ENCODE measurements around the gene POLR3A. TPM values are rescaled to one million over a fixed set of nuclear protein-coding genes. Genes with fewer than 3 reads are reported as not detected.

POLR3A gene
- total RNA-seq, 1 experiment from 2014 or later: 14.9 TPM

- no peaks in the 10 kb centered on the region for H3K9me2 ChIP-seq (ENCODE audit: insufficient read depth)
- no TSS peak for BruUV-seq (replicated peaks)
- no peaks in the 10 kb centered on the region for H4K20me1 ChIP-seq (ENCODE audit: insufficient read depth)
- ChIA-PET POLR2A (ENCODE audit: unreplicated experiment) (no interaction called here), CTCF (no interaction called here)
- intact Hi-C loops (cut with micrococcal nuclease; ENCODE audit: unreplicated experiment): no loop called here
- peaks cover 6% of the 10 kb centered on the region; the same call in 1 of the 2 replicates for H3F3A ChIP-seq (ENCODE audit: insufficient read depth, low read depth)
- DNase-seq: no peak
- H3K36me3 ChIP-seq (ENCODE audit: low read depth): no peaks in the 10 kb centered on the region
- no peak overlapping the region for H2AFZ ChIP-seq
- peaks cover 13% of the 10 kb centered on the region for H3K4me1 ChIP-seq (replicated peaks; ENCODE audit: insufficient read depth)
- no peak overlapping the region for H3K27ac ChIP-seq
- H3K4me2 ChIP-seq: no peak overlapping the region
- no peak for TF ChIP-seq CTCF (conservative IDR thresholded peaks at IDR 0.05)
- TF ChIP-seq EZH2 (IDR thresholded peaks at IDR 0.05; ENCODE audit: low read depth): no peak
- no peak overlapping the region for H3K4me3 ChIP-seq
- no peaks in the 10 kb centered on the region for H3K27me3 ChIP-seq (ENCODE audit: insufficient read depth, low read depth)
- H3K9me3 ChIP-seq (ENCODE audit: insufficient read depth, low read depth): no peaks in the 10 kb centered on the region
- H3K79me2 ChIP-seq (ENCODE audit: low read depth): no peaks in the 10 kb centered on the region
Measured at GRCh38 chr10:77963901-77964300, 65.4 kb downstream of the POLR3A start.

- H3K27me3 ChIP-seq (ENCODE audit: insufficient read depth, low read depth): no peaks in the 10 kb centered on the region
- no peak overlapping the region for H2AFZ ChIP-seq
- BruUV-seq (replicated peaks): no TSS peak
- ChIA-PET POLR2A (ENCODE audit: unreplicated experiment) (no interaction called here), CTCF (no interaction called here)
- no peak for TF ChIP-seq EZH2 (IDR thresholded peaks at IDR 0.05; ENCODE audit: low read depth)
- no peak for TF ChIP-seq CTCF (conservative IDR thresholded peaks at IDR 0.05)
- intact Hi-C loops (cut with micrococcal nuclease; ENCODE audit: unreplicated experiment): no loop called here
- H4K20me1 ChIP-seq (ENCODE audit: insufficient read depth): no peaks in the 10 kb centered on the region
- no peak overlapping the region for H3K27ac ChIP-seq
- H3K4me1 ChIP-seq (replicated peaks; ENCODE audit: insufficient read depth): peaks cover 13% of the 10 kb centered on the region
- no peak overlapping the region for H3K4me3 ChIP-seq
- no peaks in the 10 kb centered on the region for H3K9me3 ChIP-seq (ENCODE audit: insufficient read depth, low read depth)
- no peaks in the 10 kb centered on the region for H3K36me3 ChIP-seq (ENCODE audit: low read depth)
- peaks cover 6% of the 10 kb centered on the region; the same call in 1 of the 2 replicates for H3F3A ChIP-seq (ENCODE audit: insufficient read depth, low read depth)
- no peaks in the 10 kb centered on the region for H3K79me2 ChIP-seq (ENCODE audit: low read depth)
- no peaks in the 10 kb centered on the region for H3K9me2 ChIP-seq (ENCODE audit: insufficient read depth)
- no peak for DNase-seq
- H3K4me2 ChIP-seq: no peak overlapping the region
Measured at GRCh38 chr10:77962350-77963146, 66.8 kb downstream of the POLR3A start.

GRCh38 chr10:77961668-77962067 lies 67.6 kb downstream of the POLR3A start:
- no peak overlapping the region for H2AFZ ChIP-seq
- peaks cover 6% of the 10 kb centered on the region; the same call in 1 of the 2 replicates for H3F3A ChIP-seq (ENCODE audit: insufficient read depth, low read depth)
- no peaks in the 10 kb centered on the region for H3K9me2 ChIP-seq (ENCODE audit: insufficient read depth)
- BruUV-seq (replicated peaks): no TSS peak
- POLR2A ChIA-PET (ENCODE audit: unreplicated experiment): no interaction called here
- peaks cover 13% of the 10 kb centered on the region for H3K4me1 ChIP-seq (replicated peaks; ENCODE audit: insufficient read depth)
- no peak overlapping the region for H3K4me2 ChIP-seq
- CTCF ChIA-PET: no interaction called here
- H4K20me1 ChIP-seq (ENCODE audit: insufficient read depth): no peaks in the 10 kb centered on the region
- H3K36me3 ChIP-seq (ENCODE audit: low read depth): no peaks in the 10 kb centered on the region
- no peaks in the 10 kb centered on the region for H3K9me3 ChIP-seq (ENCODE audit: insufficient read depth, low read depth)
- no peak overlapping the region for H3K27ac ChIP-seq
- H3K79me2 ChIP-seq (ENCODE audit: low read depth): no peaks in the 10 kb centered on the region
- no peak for DNase-seq
- H3K27me3 ChIP-seq (ENCODE audit: insufficient read depth, low read depth): no peaks in the 10 kb centered on the region
- no peak overlapping the region for H3K4me3 ChIP-seq
- intact Hi-C loops (cut with micrococcal nuclease; ENCODE audit: unreplicated experiment): no loop called here
- TF ChIP-seq EZH2 (IDR thresholded peaks at IDR 0.05; ENCODE audit: low read depth): no peak
- TF ChIP-seq CTCF (conservative IDR thresholded peaks at IDR 0.05): no peak
